Type B pancreatic cell (in vitro differentiated cells): ENCODE measurements around the gene CHFR. TPM values are rescaled to one million over a fixed set of nuclear protein-coding genes. Genes with fewer than 3 reads are reported as not detected.

Source experiments
- DNase-seq: peaks from one replicate; pipeline ENCODE4 v3.0.0; 2021; ENCODE audit warnings: mixed read lengths; ENCODE audit not compliant: unreplicated experiment; ENCODE audit errors: extremely low spot score
- H3K27ac Mint-ChIP-seq: 2 replicates; pipeline ENCODE4 v1.8.0; 2021; ENCODE audit warnings: mild to moderate bottlenecking, mixed read lengths
- H3K27me3 Mint-ChIP-seq: 2 replicates; pipeline ENCODE4 v1.8.0; 2021; ENCODE audit warnings: mixed read lengths
- H3K36me3 Mint-ChIP-seq: 2 replicates; pipeline ENCODE4 v1.8.0; 2021; ENCODE audit warnings: mixed read lengths
- H3K4me1 Mint-ChIP-seq: one replicate; pipeline ENCODE4 v1.8.0; 2021; ENCODE audit warnings: mixed read lengths; ENCODE audit not compliant: unreplicated experiment
- H3K4me3 Mint-ChIP-seq: 2 replicates; pipeline ENCODE4 v1.8.0; 2021; ENCODE audit warnings: mild to moderate bottlenecking, mixed read lengths
- H3K9me3 Mint-ChIP-seq: 2 replicates; pipeline ENCODE4 v1.8.0; 2021; ENCODE audit warnings: mixed read lengths
- total RNA-seq: library from RNA; stranded (reverse); gene quantifications from 2 replicates; pipeline ENCODE4 v1.2.1, GENCODE V29; 2021; ENCODE audit warnings: low replicate concordance
- TF ChIP-seq, protein P1 (sequence below): fragments of 200-600 bp; sonication (generic); conservative IDR thresholded peaks from 2 replicates; pipeline ENCODE4 v1.5.0; 2021; ENCODE audit warnings: antibody characterized with exemption, mild to moderate bottlenecking

The CHFR gene
- total RNA-seq, 1 donor from 2014 or later, result 37.1 TPM

DNA sequence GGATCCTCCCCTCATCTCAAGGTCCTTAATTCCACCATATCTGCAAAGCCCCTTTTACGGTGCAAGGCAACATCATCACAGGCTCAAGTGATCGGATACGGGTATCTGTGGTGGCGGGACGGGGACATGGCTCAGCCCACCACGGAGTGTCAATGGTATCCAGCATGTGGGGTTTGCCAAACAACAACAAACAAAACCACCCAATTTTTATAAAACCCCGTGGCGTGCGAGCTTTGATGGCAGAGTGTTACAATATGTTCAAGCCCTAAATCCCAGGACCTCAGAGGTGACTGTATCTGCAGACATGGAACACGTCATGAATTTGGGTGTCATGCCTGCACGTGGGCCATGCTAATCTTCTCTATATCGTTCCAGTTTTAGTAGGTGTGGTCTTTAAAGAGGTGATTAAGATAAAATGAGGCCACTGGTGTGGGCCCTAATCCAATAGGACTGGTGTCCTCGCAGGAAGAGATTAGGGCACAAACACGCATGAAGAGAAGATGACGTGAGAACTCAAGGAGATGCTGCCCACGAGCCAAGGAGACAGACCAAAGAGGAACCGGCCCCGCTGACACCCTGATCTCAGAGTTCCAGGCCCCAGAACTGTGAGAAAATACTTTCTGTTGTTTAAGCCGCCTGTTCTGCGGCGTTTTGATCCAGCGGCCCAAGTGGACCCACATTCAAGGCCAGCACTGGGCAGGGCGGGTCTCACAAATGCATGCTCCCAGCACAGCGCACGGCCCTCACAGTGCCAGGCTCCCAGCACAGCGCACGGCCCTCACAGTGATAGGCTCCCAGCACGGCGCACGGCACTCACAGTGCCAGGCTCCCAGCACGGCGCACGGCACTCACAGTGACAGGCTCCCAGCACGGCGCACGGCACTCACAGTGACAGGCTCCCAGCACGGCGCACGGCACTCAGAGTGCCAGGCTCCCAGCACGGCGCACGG is 52.1 kb downstream of the CHFR start:
- H3K36me3 Mint-ChIP-seq, result no peaks in the 10 kb centered on the region
- H3K27ac Mint-ChIP-seq, result no peak overlapping the region
- H3K27me3 Mint-ChIP-seq, result no peaks in the 10 kb centered on the region
- no peaks in the 10 kb centered on the region for H3K9me3 Mint-ChIP-seq
- H3K4me3 Mint-ChIP-seq, result no peak overlapping the region
- TF ChIP-seq, protein P1, sequence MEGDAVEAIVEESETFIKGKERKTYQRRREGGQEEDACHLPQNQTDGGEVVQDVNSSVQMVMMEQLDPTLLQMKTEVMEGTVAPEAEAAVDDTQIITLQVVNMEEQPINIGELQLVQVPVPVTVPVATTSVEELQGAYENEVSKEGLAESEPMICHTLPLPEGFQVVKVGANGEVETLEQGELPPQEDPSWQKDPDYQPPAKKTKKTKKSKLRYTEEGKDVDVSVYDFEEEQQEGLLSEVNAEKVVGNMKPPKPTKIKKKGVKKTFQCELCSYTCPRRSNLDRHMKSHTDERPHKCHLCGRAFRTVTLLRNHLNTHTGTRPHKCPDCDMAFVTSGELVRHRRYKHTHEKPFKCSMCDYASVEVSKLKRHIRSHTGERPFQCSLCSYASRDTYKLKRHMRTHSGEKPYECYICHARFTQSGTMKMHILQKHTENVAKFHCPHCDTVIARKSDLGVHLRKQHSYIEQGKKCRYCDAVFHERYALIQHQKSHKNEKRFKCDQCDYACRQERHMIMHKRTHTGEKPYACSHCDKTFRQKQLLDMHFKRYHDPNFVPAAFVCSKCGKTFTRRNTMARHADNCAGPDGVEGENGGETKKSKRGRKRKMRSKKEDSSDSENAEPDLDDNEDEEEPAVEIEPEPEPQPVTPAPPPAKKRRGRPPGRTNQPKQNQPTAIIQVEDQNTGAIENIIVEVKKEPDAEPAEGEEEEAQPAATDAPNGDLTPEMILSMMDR, result no peak
- peaks cover 4% of the 10 kb centered on the region for H3K4me1 Mint-ChIP-seq
- no peak for DNase-seq

DNA sequence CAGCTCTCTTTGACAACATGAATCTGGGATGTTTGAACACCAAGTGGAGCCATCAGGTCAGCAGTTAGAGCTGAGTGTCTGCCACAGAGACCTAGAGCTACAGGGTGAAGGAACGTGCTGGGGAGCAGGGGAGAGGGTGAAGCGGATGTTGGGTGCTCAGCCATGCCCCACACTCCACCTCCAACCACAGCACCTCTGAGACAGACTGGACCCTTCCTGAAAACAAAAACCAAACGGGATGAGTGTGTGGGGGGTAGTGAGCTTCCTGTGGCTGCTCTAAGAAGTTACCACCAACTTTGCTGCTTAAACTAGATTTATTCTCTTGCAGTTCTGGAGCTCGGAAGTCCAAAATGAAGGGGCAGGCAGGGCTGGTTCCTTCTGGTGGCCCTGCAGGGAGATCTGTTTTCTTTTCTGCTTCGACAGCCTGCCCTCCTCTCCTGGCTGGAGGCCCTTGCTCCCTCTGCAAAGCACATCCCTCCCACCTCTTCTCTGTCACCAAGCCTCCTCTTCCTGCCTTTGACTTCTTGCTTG is 53.2 kb downstream of the CHFR start:
- DNase-seq, result no peak
- Mint-ChIP-seq H3K27ac (no peak overlapping the region), H3K4me1 (peaks cover 4% of the 10 kb centered on the region), H3K27me3 (no peaks in the 10 kb centered on the region), H3K4me3 (no peak overlapping the region), H3K36me3 (peaks cover 3% of the 10 kb centered on the region), H3K9me3 (no peaks in the 10 kb centered on the region)
- TF ChIP-seq, protein P1, result no peak

- Mint-ChIP-seq H3K27ac (no peak overlapping the region), H3K9me3 (no peaks in the 10 kb centered on the region), H3K4me1 (no peaks in the 10 kb centered on the region), H3K4me3 (no peak overlapping the region), H3K27me3 (no peaks in the 10 kb centered on the region), H3K36me3 (peaks cover 3% of the 10 kb centered on the region)
- TF ChIP-seq, protein P1, result no peak
- no peak for DNase-seq
Observed at GRCh38 chr12:132833341-132833740, 54.1 kb downstream of the CHFR start.

DNA sequence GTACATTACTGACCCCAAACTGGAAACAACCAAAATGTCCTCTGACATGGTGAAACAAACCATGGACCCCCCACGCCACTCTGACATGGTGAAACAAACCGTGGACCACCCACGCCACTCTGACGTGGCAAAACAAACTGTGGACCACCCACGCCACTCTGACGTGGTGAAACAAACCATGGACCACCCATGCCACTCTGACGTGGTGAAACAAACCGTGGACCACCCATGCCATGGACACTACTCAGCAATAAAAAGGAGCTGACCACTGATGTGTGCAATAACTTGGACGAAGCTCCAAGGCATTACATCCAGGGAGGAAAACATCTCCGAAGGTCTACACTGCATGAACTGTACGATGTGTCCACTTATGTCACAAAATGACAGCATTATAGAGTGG is 55.6 kb downstream of the CHFR start:
- DNase-seq, result no peak
- TF ChIP-seq, protein P1, result no peak
- H3K4me3 Mint-ChIP-seq, result no peak overlapping the region
- H3K27me3 Mint-ChIP-seq, result no peaks in the 10 kb centered on the region
- H3K9me3 Mint-ChIP-seq, result no peaks in the 10 kb centered on the region
- peaks cover 16% of the 10 kb centered on the region for H3K36me3 Mint-ChIP-seq
- H3K4me1 Mint-ChIP-seq, result peaks cover 12% of the 10 kb centered on the region
- H3K27ac Mint-ChIP-seq, result no peak overlapping the region

GRCh38 chr12:132828706-132829534 is 58.5 kb downstream of the CHFR start, which contains the start of gene GOLGA3:
Gene GOLGA3 (minus strand): TSS chr12:132828869. CDS start chr12:132822128, 6,741 bp downstream.
- peak within 1 kb of the TSS; percentile 100 for H3K27ac Mint-ChIP-seq
- TF ChIP-seq, protein P1, result no peak
- H3K4me1 Mint-ChIP-seq, result peaks cover 16% of the 10 kb centered on the region
- DNase-seq, result peak; percentile 94
- H3K4me3 Mint-ChIP-seq, result peak within 1 kb of the TSS; percentile 97
- H3K36me3 Mint-ChIP-seq, result peaks cover 27% of the 10 kb centered on the region
- no peaks in the 10 kb centered on the region for H3K9me3 Mint-ChIP-seq
- H3K27me3 Mint-ChIP-seq, result no peaks in the 10 kb centered on the region
